Psoas muscle (tissue), 8 donors: ENCODE data around the gene RHBDF2. TPM values are rescaled to one million over a fixed set of nuclear protein-coding genes. Genes with fewer than 3 reads are reported as not detected.

Source experiments
- ATAC-seq, 4 donors: fragments of 200-7000 bp; cut with Tn5 transposase; one replicate each; pipeline ENCODE4 v1.9.1; 2020; ENCODE audit warnings: moderate library complexity in 3 of 4, mild to moderate bottlenecking in 2 of 4
- DNase-seq, 2 donors: peaks; one replicate each; pipeline ENCODE4 v3.0.0-alpha.2; 2020
- H3K27ac ChIP-seq: fragments of 200-600 bp; one replicate; pipeline ENCODE4 v1.8.0; 2022
- H3K27me3 ChIP-seq, 3 donors: fragments of 200-600 bp in 1 of 3; one replicate each; pipeline versions ENCODE4 v1.6.1 to v1.8.0; 2013 to 2022; ENCODE audit warnings: low read length in 2 of 3, mild to moderate bottlenecking in 2 of 3, moderate library complexity in 1 of 3; ENCODE audit not compliant: insufficient read depth in 3 of 3
- H3K36me3 ChIP-seq, 2 donors: fragments of 200-600 bp in 1 of 2; one replicate each; pipeline versions ENCODE4 v1.6.1 to v1.8.0; 2013 to 2022; ENCODE audit warnings: low read depth in 1 of 2, mild to moderate bottlenecking in 1 of 2, moderate library complexity in 1 of 2; ENCODE audit not compliant: insufficient read depth in 1 of 2
- H3K4me1 ChIP-seq: fragments of 200-600 bp; one replicate; pipeline ENCODE4 v1.8.0; 2022
- H3K4me3 ChIP-seq: fragments of 200-600 bp; one replicate; pipeline ENCODE4 v1.8.0; 2022; ENCODE audit warnings: mild to moderate bottlenecking
- H3K9me3 ChIP-seq: fragments of 200-600 bp; one replicate; pipeline ENCODE4 v1.8.0; 2022
- CTCF ChIP-seq: fragments of 200-600 bp; IDR thresholded peaks from one replicate; pipeline ENCODE4 v1.8.0; 2022; ENCODE audit warnings: antibody characterized with exemption
- WGBS, 3 donors: extraction: QIAGEN DNeasy Blood & Tissue Kit; methylation state at CpG; one replicate each; pipeline versions ENCODE4 v1.1.6 to v1.1.7; 2013; 5-methylcytosine and 5-hydroxymethylcytosine counted together
- intact Hi-C, 2 donors: fragments of 100-400 bp; cut with DNase I; formaldehyde crosslinking; loops; one replicate each; pipeline versions ENCODE4 v1.11.0 to v1.14.2; 2022
- polyA plus RNA-seq, 3 donors: library from polyadenylated mRNA; stranded (reverse); fragments of 200-250 nt; gene quantifications; one replicate each; pipeline ENCODE4 v1.2.3, GENCODE V29; 2013
- total RNA-seq, 4 donors: library from RNA; stranded (reverse); fragmentation: NEBNext Ultra II Directional in 2 of 4; extraction: Animal tissue kit (Norgen Biotek cat#: 25700) in 2 of 4; gene quantifications; one replicate each; pipeline versions ENCODE4 v1.2.1 to v1.2.4, GENCODE V29; 2021 to 2023
- donor health status: healthy with polysubstance abuse.
- donor health status: DM: no; HTN: no; CAD: no; lungs with moderate emphysema.
- donor health status: Bipolar disorder and iron deficiency.
- donor health status: healthy.
- donor health status: DM: yes; HTN: yes; CAD: no.
- donor health status: DM: no; HTN: no; CAD: no.
- donor health status: DM: no; HTN: no; CAD: no.
- donor health status: DM: yes; HTN: yes; CAD: no.

Gene RHBDF2
- total and polyA plus RNA-seq, 7 donors = 6.6 to 23.1 (median 13.3) TPM

- no peaks in the 10 kb centered on the region for H3K27me3 ChIP-seq
- ATAC-seq (no peak), DNase-seq (no peak)
- no peak overlapping the region for H3K27ac ChIP-seq
- no peaks in the 10 kb centered on the region for H3K4me1 ChIP-seq
- H3K4me3 ChIP-seq = no peak overlapping the region
- no peaks in the 10 kb centered on the region for H3K36me3 ChIP-seq
- no peaks in the 10 kb centered on the region for H3K9me3 ChIP-seq
- no peak for TF ChIP-seq CTCF
- 86 to 93% (median 91%) methylated on average over 4 of the region's 4 CpGs for WGBS, 3 donors
- intact Hi-C loops = loop anchor here in 1 of 2 donors (5.0 kb wide), 1 partner anchor 52 kb away; no protein-coding TSS in a partner anchor
These were observed 41.5 kb downstream of the RHBDF2 start for GRCh38 chr17:76459674-76460073.

DNA sequence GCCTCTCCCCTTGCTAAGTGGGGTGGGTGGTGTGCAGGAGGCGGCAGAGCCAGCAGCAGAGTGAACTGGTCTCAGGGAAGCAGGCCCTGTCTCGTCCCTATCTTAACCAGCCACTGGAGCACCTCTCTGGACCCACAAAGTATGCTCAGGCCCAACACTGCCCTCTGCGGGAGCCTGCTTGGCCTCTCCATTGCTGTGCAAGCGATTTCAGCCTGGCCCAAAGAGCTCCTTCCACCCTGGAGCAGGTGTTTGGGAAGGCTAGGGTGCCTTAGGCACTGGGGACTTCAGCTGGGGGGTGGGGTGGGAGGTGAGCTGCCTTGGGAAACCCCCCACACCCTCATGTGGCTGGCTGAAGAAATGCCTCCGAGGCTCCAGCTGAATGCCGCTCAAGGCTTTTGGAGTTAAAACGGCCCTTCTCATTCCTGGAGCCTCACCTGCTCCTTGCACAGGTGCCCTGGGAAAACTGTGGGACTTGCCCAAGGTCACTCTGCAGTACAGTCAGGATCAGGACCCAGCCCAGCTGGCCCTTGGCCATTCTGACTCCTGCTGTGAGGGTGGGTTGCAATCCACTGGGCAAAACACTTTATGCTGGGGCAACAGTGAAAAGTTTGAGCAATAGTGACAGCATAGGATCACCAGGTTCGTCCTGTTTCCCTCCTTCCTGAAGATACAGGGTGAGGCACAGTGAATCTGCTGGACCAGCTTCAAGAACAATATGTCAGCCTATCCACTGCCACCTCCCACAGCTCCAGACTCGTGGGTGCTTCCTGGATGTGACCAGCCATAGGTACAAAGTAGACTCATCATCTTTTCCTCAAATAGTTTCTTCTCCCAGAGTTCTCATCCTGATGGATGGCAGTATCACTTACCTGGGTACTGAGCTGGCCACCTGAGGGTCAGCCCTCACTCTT, 42.4 kb downstream of the RHBDF2 start:
- H3K27ac ChIP-seq = no peak overlapping the region
- WGBS, 3 donors = 55 to 59% (median 56%) methylated on average over 9 of the region's 9 CpGs
- no peaks in the 10 kb centered on the region for H3K9me3 ChIP-seq

DNA sequence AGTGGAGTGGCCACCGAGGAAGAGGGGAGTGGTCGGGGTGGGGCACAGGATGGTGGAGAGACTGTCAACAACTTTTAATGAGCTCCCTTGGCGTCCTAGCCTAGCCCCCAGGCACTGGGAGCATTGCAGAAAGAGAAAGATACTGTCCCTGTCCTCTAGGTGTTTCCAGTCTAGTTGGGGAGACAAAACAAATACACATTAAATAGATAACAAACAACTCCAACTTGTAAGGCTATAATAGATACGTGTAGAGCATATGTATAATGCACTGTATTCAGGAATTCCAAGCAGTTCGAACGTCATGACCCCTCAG, 47.8 kb downstream of the RHBDF2 start:
- DNase-seq (no peak), ATAC-seq (no peak)
- Histone ChIP-seq H3K4me3 (peak overlapping the region; percentile 90), H3K27me3 (no peaks in the 10 kb centered on the region), H3K36me3 (no peaks in the 10 kb centered on the region), H3K9me3 (no peaks in the 10 kb centered on the region), H3K27ac (peak overlapping the region; percentile 89), H3K4me1 (peaks cover 26% of the 10 kb centered on the region)
- intact Hi-C loops = loop anchor here in 1 of 2 donors (5.0 kb wide), 1 partner anchor 36 kb away; no protein-coding TSS in a partner anchor
- 21 to 27% (median 23%) methylated on average over 6 of the region's 6 CpGs for WGBS, 3 donors
- no peak for TF ChIP-seq CTCF

More for the DNA sequence above, 42.4 kb downstream of the RHBDF2 start:
- H3K36me3 ChIP-seq = no peaks in the 10 kb centered on the region
- no peak overlapping the region for H3K4me3 ChIP-seq
- ATAC-seq (peak; percentile 69 to 83 (median 73)), DNase-seq (no peak)
- H3K27me3 ChIP-seq = no peaks in the 10 kb centered on the region
- no peaks in the 10 kb centered on the region for H3K4me1 ChIP-seq
- peak; percentile 34 for TF ChIP-seq CTCF
- intact Hi-C loops = loop anchor here in 1 of 2 donors (5.0 kb wide), 1 partner anchor 52 kb away; no protein-coding TSS in a partner anchor

DNA sequence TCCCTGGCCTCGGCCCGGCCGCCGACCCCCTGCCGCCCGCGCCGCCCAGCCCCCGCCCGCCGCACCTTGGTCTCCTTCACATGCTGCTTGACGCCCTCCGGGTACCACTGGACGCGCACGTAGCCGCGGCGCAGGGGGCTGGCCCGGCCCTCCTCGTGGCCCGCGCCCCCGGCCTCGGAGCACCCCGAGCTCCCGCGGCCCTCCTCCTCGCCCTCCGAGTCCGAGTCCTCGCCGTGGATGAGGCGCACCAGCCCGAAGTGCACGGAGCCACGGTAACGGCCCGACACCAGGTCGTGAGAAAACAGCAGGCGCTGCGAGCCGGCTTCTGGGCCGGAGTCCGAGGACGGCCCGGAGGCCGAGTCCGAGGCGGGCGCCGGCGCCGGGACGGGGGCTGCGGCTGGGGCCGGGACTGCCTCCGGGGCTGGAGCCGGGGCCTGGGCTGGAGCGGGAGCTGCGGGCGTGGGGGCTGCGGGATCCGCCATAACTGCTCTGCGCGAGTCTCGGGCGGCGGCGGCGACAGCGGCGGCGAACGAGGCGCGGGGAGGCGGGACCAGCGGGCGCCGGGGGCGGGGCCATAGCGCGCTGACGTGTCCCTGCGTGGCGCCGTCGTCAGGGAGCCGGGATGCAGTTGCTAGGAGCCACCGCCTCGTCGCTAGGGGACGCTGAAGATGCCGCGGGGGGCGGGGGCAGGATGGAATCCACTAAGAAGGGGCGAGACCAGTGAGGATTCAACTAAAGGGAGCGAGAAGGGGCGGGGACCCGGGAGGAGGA, 48.4 kb downstream of the RHBDF2 start, which contains the start of gene UBE2O:
Gene UBE2O (minus strand): TSS at position 493 of the 771 bp plus-strand sequence. CDS start 11 bp downstream, at position 482.
- peak; percentile 94 to 96 (median 96) for ATAC-seq
- Histone ChIP-seq H3K4me1 (peaks cover 31% of the 10 kb centered on the region), H3K4me3 (peak within 1 kb of the TSS; percentile 90), H3K27me3 (no peaks in the 10 kb centered on the region), H3K27ac (peak within 1 kb of the TSS; percentile 89), H3K36me3 (no peaks in the 10 kb centered on the region), H3K9me3 (no peaks in the 10 kb centered on the region)
- WGBS, 3 donors = 1% methylated on average over 68 to 101 of the region's 101 CpGs
- intact Hi-C loops = loop anchor here in 1 of 2 donors (5.0 kb wide), 1 partner anchor 36 kb away; no protein-coding TSS in a partner anchor
- DNase-seq = peak; percentile 90 to 94
- TF ChIP-seq CTCF = peak; percentile 33
